HEK293T (cell line): ENCODE results near the gene IRF2BP2.

Experiments
- ARNT ChIP-seq: fragments of 450-650 bp; IDR thresholded peaks from 2 replicates; pipeline ENCODE4 v1.6.1; 2017; ENCODE audit warnings: mild to moderate bottlenecking
- BHLHE40 ChIP-seq: fragments of 450-650 bp; IDR thresholded peaks from 2 replicates; pipeline ENCODE4 v1.6.1; 2016; ENCODE audit warnings: mild to moderate bottlenecking, moderate library complexity, borderline replicate concordance
- CTBP1 ChIP-seq: fragments of 450-650 bp; IDR thresholded peaks from 2 replicates; pipeline ENCODE4 v1.6.1; 2016; ENCODE audit warnings: borderline replicate concordance
- ELF4 ChIP-seq: fragments of 450-650 bp; IDR thresholded peaks from 2 replicates; pipeline ENCODE4 v1.6.1; 2017; ENCODE audit warnings: antibody characterized with exemption
- FOXA1 ChIP-seq: fragments of 450-650 bp; IDR thresholded peaks from 2 replicates; pipeline ENCODE4 v1.6.1; 2016; ENCODE audit warnings: mild to moderate bottlenecking
- FOXK2 ChIP-seq: fragments of 450-650 bp; IDR thresholded peaks from 2 replicates; pipeline ENCODE4 v1.6.1; 2016; ENCODE audit warnings: mild to moderate bottlenecking
- FOXM1 ChIP-seq: fragments of 450-650 bp; IDR thresholded peaks from 2 replicates; pipeline ENCODE4 v1.6.1; 2017; ENCODE audit warnings: mild to moderate bottlenecking, borderline replicate concordance
- HDGF ChIP-seq: fragments of 450-650 bp; IDR thresholded peaks from 2 replicates; pipeline ENCODE4 v1.6.1; 2017; ENCODE audit warnings: antibody characterized with exemption, borderline replicate concordance
- L3MBTL2 ChIP-seq: fragments of 450-650 bp; conservative IDR thresholded peaks from 2 replicates; pipeline ENCODE4 v1.6.1; 2016; ENCODE audit warnings: mild to moderate bottlenecking
- NFRKB ChIP-seq: fragments of 450-650 bp; IDR thresholded peaks from 2 replicates; pipeline ENCODE4 v1.6.1; 2016; ENCODE audit warnings: mild to moderate bottlenecking, moderate library complexity
- SP1 ChIP-seq: fragments of 450-650 bp; IDR thresholded peaks from 2 replicates; pipeline ENCODE4 v1.6.1; 2017
- SUZ12 ChIP-seq: fragments of 450-650 bp; IDR thresholded peaks from 2 replicates; pipeline ENCODE4 v1.6.1; 2016; ENCODE audit warnings: mild to moderate bottlenecking
- TARDBP ChIP-seq: fragments of 450-650 bp; IDR thresholded peaks from 2 replicates; pipeline ENCODE4 v1.6.1; 2016

GRCh38 chr1:234600418-234601281 is 9.3 kb downstream of the IRF2BP2 start:
- TF ChIP-seq SP1, result no peak
- TF ChIP-seq FOXK2, result no peak
- TF ChIP-seq TARDBP, result no peak
- no peak for TF ChIP-seq FOXA1
- TF ChIP-seq ARNT, result no peak
- no peak for TF ChIP-seq ELF4
- TF ChIP-seq FOXM1, result no peak
- TF ChIP-seq NFRKB, result no peak
- TF ChIP-seq HDGF, result no peak
- no peak for TF ChIP-seq SUZ12
- TF ChIP-seq L3MBTL2, result no peak
- no peak for TF ChIP-seq CTBP1
- TF ChIP-seq BHLHE40, result no peak
